ENCODE data around the gene MAGI2. TPM values are rescaled to one million over a fixed set of nuclear protein-coding genes. Genes with fewer than 3 reads are reported as not detected.

MAGI2 gene
- total RNA-seq, 1 experiment from 2014 or later: 14.3 TPM

- H3K9me3 ChIP-seq (ENCODE audit: control insufficient read depth, low read depth, low read length): no peaks in the 10 kb centered on the region
- TF ChIP-seq CTCF (conservative IDR thresholded peaks at IDR 0.05): no peak
- no CpG with 5 or more reads among the region's 2 CpGs for WGBS (ENCODE audit: extremely low coverage, insufficient read length, low lambda C conversion rate)
- no peak overlapping the region for H3K4ac ChIP-seq (ENCODE audit: low read depth, low read length)
- H3K27ac ChIP-seq (ENCODE audit: insufficient read length, low read depth, low read length): no peak overlapping the region
- Mint-ChIP-seq H3K4me3 (no peak overlapping the region), H3K27ac (peak overlapping the region in 1 of 3 experiments; percentile 24; a peak in 1 of 7 replicates), H3K9me3 (no peaks in the 10 kb centered on the region; a peak in 1 of 5 replicates), H3K4me1 (peaks cover 0 to 3% of the 10 kb centered on the region in 2 experiments; a peak in 1 of 4 replicates), H3K36me3 (ENCODE audit: insufficient read depth in 1 of 3, low read depth in 3 of 3) (peaks cover 0 to 2% (median 0%) of the 10 kb centered on the region in 3 experiments; a peak in 2 of 7 replicates), H3K27me3 (ENCODE audit: low read depth) (no peaks in the 10 kb centered on the region)
- H2BK120ac ChIP-seq (ENCODE audit: low read depth, low read length, poor library complexity, severe bottlenecking): no peak overlapping the region
- no peak overlapping the region for H3K14ac ChIP-seq (ENCODE audit: insufficient read depth, low read length)
- no peaks in the 10 kb centered on the region for H3K79me2 ChIP-seq (ENCODE audit: insufficient read depth, low read length)
- no peaks in the 10 kb centered on the region for H3K27me3 ChIP-seq (ENCODE audit: insufficient read depth, low read length)
- H4K8ac ChIP-seq (replicated peaks; ENCODE audit: insufficient read length, low read depth, low read length): no peak overlapping the region
- no peak overlapping the region for H3K18ac ChIP-seq (ENCODE audit: insufficient read length, low read depth, low read length)
- no peak overlapping the region for H3K56ac ChIP-seq (ENCODE audit: insufficient read length, low read depth, low read length)
- H3K23me2 ChIP-seq (ENCODE audit: insufficient read length, low read depth, low read length, poor library complexity, severe bottlenecking): no peaks in the 10 kb centered on the region
- no peak overlapping the region for H3K9ac ChIP-seq (ENCODE audit: extremely low read depth, insufficient read length, low read length)
- no peak overlapping the region for H2BK20ac ChIP-seq (ENCODE audit: low read depth, low read length, poor library complexity, severe bottlenecking)
- no peaks in the 10 kb centered on the region; the same call in 1 of the 2 replicates for H3K4me1 ChIP-seq (ENCODE audit: insufficient read depth, low read length)
- H4K20me1 ChIP-seq (ENCODE audit: control insufficient read depth, insufficient read depth, insufficient read length): no peaks in the 10 kb centered on the region
- no peak overlapping the region for H4K5ac ChIP-seq (ENCODE audit: insufficient read length, low read depth, low read length)
- DNase-seq: no peak
- no peak overlapping the region for H4K91ac ChIP-seq (ENCODE audit: insufficient read length, low read depth, low read length)
- no peak overlapping the region for H2BK12ac ChIP-seq (ENCODE audit: insufficient read length, low read depth, low read length)
- no peak overlapping the region for H3K23ac ChIP-seq (ENCODE audit: insufficient read length, low read depth, low read length)
- H3T11ph ChIP-seq (ENCODE audit: low read length): no peak overlapping the region
- no peak overlapping the region for H2AK5ac ChIP-seq (ENCODE audit: insufficient read length, low read length)
- no peak overlapping the region for H2BK5ac ChIP-seq (ENCODE audit: insufficient read length, low read length)
- no peak overlapping the region for H2AFZ ChIP-seq (ENCODE audit: low read length)
- no peak overlapping the region for H2BK15ac ChIP-seq (ENCODE audit: low read depth, low read length)
- no peaks in the 10 kb centered on the region for H3K79me1 ChIP-seq (ENCODE audit: insufficient read depth, low read depth, low read length, poor library complexity, severe bottlenecking)
- H3K4me2 ChIP-seq (ENCODE audit: insufficient read depth, insufficient read length, low read length): no peak overlapping the region
Measured at GRCh38 chr7:78140109-78140508, 1313.4 kb downstream of the MAGI2 start.
